Breast epithelium (tissue), 4 donors: ENCODE data around the gene TEKTIP1. TPM values are rescaled to one million over a fixed set of nuclear protein-coding genes. Genes with fewer than 3 reads are reported as not detected.
A peak's percentile ranks its signal among the peaks of the same experiment; 100 is the strongest.

ENCODE experiments used
- DNase-seq, 2 donors: peaks; one replicate each; pipeline ENCODE4 v3.0.0-alpha.2; 2019; ENCODE audit warnings: low spot score in 2 of 2
- H3K27ac ChIP-seq, 2 donors: fragments of 200-600 bp; sonication (generic) in 1 of 2; one replicate each; pipeline ENCODE4 v1.5.1; 2016 to 2019; ENCODE audit warnings: mild to moderate bottlenecking in 1 of 2
- H3K27me3 ChIP-seq, 2 donors: fragments of 200-600 bp; sonication (generic) in 1 of 2; one replicate each; pipeline versions ENCODE4 v1.5.1 to v1.6.0; 2017 to 2019; ENCODE audit warnings: control low read depth in 1 of 2, mild to moderate bottlenecking in 1 of 2
- H3K36me3 ChIP-seq: fragments of 200-600 bp; one replicate; pipeline ENCODE4 v1.5.1; 2019
- H3K4me1 ChIP-seq, 2 donors: fragments of 200-600 bp; sonication (generic); one replicate each; pipeline ENCODE4 v1.5.1; 2016 to 2019; ENCODE audit warnings: control low read depth in 1 of 2
- H3K4me3 ChIP-seq, 3 donors: fragments of 200-600 bp; sonication (generic); 1 replicate in 2 of 3; 2 replicates in 1 of 3; pipeline ENCODE4 v1.5.1; 2016 to 2019; ENCODE audit warnings: mild to moderate bottlenecking in 3 of 3, moderate library complexity in 2 of 3
- H3K9me3 ChIP-seq, 2 donors: fragments of 200-600 bp; sonication (generic) in 1 of 2; one replicate each; pipeline ENCODE4 v1.5.1; 2016 to 2019; ENCODE audit warnings: control low read depth in 1 of 2
- POLR2A ChIP-seq: fragments of 450-650 bp; IDR thresholded peaks from one replicate; pipeline ENCODE4 v1.6.1; 2016; ENCODE audit warnings: antibody characterized with exemption, mild to moderate bottlenecking, moderate library complexity
- POLR2AphosphoS5 ChIP-seq, 3 donors: sonication (generic); formaldehyde crosslinking; IDR thresholded peaks; one replicate each; pipeline ENCODE4 v1.6.1; 2017; ENCODE audit warnings: antibody characterized with exemption in 3 of 3
- intact Hi-C: fragments of 100-400 bp; cut with DNase I; formaldehyde crosslinking; loops from one replicate; pipeline ENCODE4 v1.15.1; 2023; ENCODE audit warnings: low total_unique reads
- total RNA-seq, 3 donors: library from RNA; depleted of rRNA; stranded (reverse); fragments of >200 nt; gene quantifications; one replicate each; pipeline ENCODE4 v1.1.0, GENCODE V29; 2016
- TF ChIP-seq, protein P1 (sequence below), 3 donors: fragments of 450-650 bp; IDR thresholded peaks; one replicate each; pipeline ENCODE4 v1.5.1; 2016 to 2017; ENCODE audit warnings: antibody characterized with exemption in 3 of 3, mild to moderate bottlenecking in 3 of 3, moderate library complexity in 3 of 3

The TEKTIP1 gene
- total RNA-seq, 3 donors from 2014 or later: 2.0 TPM; not detected in 2

DNA sequence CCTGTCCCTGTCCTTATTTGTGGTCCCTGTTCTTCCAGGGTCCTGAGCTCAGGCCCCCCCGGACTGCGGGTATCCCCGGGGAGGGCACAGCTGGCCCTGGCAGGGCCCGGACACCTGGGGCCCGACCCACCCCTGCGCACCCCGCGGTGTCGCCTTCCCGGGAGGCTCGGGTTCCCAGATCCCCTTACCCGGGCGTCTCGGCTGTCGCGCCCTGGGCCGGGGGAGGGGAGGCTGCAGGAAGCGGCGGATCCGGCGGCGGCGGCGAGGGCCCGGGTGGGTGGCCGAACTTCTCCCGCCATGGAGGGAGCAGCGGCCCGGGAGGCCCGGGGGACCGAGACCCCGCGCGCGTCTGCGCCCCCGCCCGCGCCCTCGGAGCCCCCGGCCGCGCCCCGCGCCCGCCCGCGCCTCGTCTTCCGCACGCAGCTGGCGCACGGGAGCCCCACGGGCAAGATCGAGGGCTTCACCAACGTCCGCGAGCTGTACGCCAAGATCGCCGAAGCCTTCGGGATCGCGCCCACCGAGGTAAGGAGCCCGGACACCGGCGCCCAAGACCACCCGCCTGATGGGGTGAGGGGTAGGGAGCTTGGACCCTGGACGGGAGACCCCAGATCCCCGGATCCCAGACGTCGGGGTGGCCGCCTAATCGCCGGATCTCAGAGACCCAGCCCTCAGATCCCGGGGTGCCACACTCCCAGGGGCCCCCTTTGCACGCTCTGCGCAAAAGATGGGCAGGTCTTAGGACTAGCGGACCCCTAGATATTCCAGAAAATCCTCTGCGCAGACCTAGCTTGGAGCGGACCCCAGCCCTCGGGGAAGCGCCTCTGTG lies 46.5 kb downstream of the TEKTIP1 start, which contains the start of gene GIPC3:
TSS of gene GIPC3 (plus strand) at position 178 of the 826 bp plus-strand sequence. CDS start at position 298, 120 bp downstream.
- Histone ChIP-seq H3K9me3 (no peaks in the 10 kb centered on the region), H3K4me1 (no peaks in the 10 kb centered on the region), H3K27me3 (peaks cover 5 to 9% of the 10 kb centered on the region in 2 donors), H3K4me3 (peak within 1 kb of the TSS; percentile 36 to 67 (median 41)), H3K27ac (no peak within 1 kb of the TSS), H3K36me3 (no peaks in the 10 kb centered on the region)
- intact Hi-C loops: no loop called here
- TF ChIP-seq, protein P1, sequence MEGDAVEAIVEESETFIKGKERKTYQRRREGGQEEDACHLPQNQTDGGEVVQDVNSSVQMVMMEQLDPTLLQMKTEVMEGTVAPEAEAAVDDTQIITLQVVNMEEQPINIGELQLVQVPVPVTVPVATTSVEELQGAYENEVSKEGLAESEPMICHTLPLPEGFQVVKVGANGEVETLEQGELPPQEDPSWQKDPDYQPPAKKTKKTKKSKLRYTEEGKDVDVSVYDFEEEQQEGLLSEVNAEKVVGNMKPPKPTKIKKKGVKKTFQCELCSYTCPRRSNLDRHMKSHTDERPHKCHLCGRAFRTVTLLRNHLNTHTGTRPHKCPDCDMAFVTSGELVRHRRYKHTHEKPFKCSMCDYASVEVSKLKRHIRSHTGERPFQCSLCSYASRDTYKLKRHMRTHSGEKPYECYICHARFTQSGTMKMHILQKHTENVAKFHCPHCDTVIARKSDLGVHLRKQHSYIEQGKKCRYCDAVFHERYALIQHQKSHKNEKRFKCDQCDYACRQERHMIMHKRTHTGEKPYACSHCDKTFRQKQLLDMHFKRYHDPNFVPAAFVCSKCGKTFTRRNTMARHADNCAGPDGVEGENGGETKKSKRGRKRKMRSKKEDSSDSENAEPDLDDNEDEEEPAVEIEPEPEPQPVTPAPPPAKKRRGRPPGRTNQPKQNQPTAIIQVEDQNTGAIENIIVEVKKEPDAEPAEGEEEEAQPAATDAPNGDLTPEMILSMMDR (IDR thresholded peaks at IDR 0.05): no peak
- TF ChIP-seq POLR2A (no peak), POLR2AphosphoS5 (IDR thresholded peaks at IDR 0.05) (no peak)
- DNase-seq: no peak

DNA sequence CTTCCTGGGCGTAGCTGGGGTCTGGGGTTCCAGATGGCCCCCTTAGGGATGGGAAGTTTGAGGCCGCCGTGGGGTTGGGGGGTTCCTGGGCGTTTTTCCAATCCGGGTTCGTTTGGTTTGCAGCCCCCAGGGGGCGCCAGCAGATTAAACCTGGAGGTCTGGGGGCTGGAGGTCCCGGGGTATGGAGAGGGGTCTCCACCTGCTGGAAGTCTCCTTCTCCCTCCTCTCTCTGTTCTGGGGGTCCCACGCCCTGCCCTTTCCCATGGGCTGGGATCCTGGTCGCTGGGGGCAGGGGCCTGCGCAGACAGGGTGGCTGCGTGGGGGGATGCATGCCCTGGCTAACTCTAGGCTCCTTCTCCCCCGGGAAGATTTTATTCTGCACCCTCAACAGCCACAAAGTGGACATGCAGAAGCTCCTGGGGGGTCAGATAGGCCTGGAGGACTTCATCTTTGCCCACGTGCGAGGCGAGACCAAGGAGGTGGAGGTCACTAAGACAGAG lies 47.2 kb downstream of the TEKTIP1 start:
- Histone ChIP-seq H3K9me3 (no peaks in the 10 kb centered on the region), H3K36me3 (no peaks in the 10 kb centered on the region), H3K4me1 (no peaks in the 10 kb centered on the region), H3K4me3 (peak overlapping the region; percentile 36 to 67 (median 41)), H3K27me3 (peaks cover 5 to 9% of the 10 kb centered on the region in 2 donors), H3K27ac (no peak overlapping the region)
- no peak for DNase-seq
- intact Hi-C loops: no loop called here
- TF ChIP-seq POLR2AphosphoS5 (IDR thresholded peaks at IDR 0.05): no peak
- no peak for TF ChIP-seq POLR2A
- TF ChIP-seq, protein P1 (IDR thresholded peaks at IDR 0.05): peak in 2 of 3 donors; percentile 21 to 25

DNA sequence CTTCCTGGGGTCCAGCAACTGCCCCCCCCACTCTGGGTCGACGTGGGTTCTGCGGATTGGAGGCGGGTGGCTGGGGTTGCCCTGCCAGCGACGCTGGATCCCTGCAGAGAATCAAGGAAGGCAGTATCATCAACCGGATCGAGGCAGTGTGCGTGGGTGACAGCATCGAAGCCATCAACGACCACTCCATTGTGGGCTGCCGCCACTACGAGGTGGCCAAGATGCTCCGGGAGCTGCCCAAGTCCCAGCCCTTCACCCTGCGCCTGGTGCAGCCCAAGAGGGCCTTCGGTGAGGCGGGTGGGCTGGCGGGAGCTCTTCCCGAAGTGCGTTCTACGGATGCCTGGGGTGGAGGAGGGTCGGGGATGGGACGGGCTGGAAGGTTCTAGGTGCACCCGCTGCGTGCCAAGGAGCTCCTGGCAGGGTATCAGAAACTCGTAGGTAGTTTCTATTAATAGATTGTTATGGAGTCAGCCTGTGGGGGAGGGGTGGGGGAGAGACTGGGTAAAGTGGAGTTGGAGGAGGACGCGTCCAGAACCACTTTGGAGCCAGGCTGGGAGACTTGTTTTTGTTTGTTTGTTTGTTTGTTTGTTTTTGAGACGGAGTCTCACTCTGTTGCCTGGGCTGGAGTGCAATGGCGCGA lies 47.9 kb downstream of the TEKTIP1 start:
- Histone ChIP-seq H3K27ac (no peak overlapping the region), H3K4me3 (no peak overlapping the region), H3K36me3 (no peaks in the 10 kb centered on the region), H3K27me3 (peaks cover 5 to 9% of the 10 kb centered on the region in 2 donors), H3K4me1 (no peaks in the 10 kb centered on the region), H3K9me3 (no peaks in the 10 kb centered on the region)
- DNase-seq: no peak
- intact Hi-C loops: no loop called here
- TF ChIP-seq POLR2AphosphoS5 (IDR thresholded peaks at IDR 0.05): no peak
- TF ChIP-seq, protein P1 (IDR thresholded peaks at IDR 0.05): no peak
- no peak for TF ChIP-seq POLR2A

DNA sequence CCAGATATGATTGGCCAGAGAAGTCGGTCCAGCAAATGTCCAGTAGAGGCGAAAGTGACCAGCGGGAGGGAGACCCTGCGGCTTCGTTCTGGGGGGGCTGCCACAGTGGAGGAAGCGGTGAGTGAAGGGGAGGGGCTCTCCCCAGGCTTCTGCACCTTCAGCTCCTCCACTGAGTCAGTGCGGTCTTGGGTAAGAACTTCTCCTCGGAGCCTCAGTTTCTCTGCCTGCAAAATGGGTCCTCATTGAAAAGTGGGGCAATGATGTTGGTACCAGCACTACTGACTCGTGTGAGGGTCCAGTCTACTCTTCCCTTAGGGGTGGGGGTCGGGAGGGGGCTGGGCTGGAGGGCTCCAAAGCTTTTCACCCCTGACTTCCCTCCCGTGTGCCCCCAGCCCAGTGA lies 50.5 kb downstream of the TEKTIP1 start:
- peaks cover 5 to 9% of the 10 kb centered on the region in 2 donors for H3K27me3 ChIP-seq
- H3K36me3 ChIP-seq: no peaks in the 10 kb centered on the region
- H3K4me1 ChIP-seq: no peaks in the 10 kb centered on the region
- no peak overlapping the region for H3K27ac ChIP-seq
- intact Hi-C loops: no loop called here
- TF ChIP-seq, protein P1 (IDR thresholded peaks at IDR 0.05): no peak
- TF ChIP-seq POLR2AphosphoS5 (IDR thresholded peaks at IDR 0.05) (no peak), POLR2A (no peak)
- no peak overlapping the region for H3K4me3 ChIP-seq
- no peak for DNase-seq
- H3K9me3 ChIP-seq: no peaks in the 10 kb centered on the region

DNA sequence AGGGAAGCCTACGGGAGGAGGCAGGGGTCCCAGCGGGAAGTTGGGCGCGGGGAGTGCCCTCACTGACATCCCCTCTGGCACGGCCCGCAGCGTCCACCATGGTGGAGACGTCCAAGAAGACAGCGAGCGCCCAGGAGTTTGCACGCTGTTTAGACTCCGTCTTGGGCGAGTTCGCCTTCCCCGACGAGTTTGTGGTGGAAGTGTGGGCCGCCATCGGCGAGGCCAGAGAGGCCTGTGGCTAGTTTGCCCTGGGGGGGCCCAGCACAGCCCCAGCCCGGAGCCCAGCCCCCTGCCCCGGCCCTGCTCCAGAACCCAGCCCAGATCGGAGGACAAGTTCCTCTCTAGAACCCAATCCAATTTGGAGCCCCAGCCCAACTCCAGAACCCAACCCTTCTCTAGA lies 51.0 kb downstream of the TEKTIP1 start:
- Histone ChIP-seq H3K4me1 (no peaks in the 10 kb centered on the region), H3K27ac (no peak overlapping the region), H3K36me3 (no peaks in the 10 kb centered on the region), H3K4me3 (no peak overlapping the region), H3K27me3 (peaks cover 4 to 9% of the 10 kb centered on the region in 2 donors), H3K9me3 (no peaks in the 10 kb centered on the region)
- TF ChIP-seq, protein P1 (IDR thresholded peaks at IDR 0.05): no peak
- TF ChIP-seq POLR2A (no peak), POLR2AphosphoS5 (IDR thresholded peaks at IDR 0.05) (no peak)
- DNase-seq: no peak
- intact Hi-C loops: no loop called here
